Stimulated activated CD8-positive, alpha-beta memory T cell treated with anti-CD3 and anti-CD28 coated beads, Interleukin-7, amount 100 ng/mL, for 48 hours (primary cell): ENCODE results near the gene MAZ.
A peak's percentile ranks its signal among the peaks of the same experiment; 100 is the strongest.

Experiments
- DNase-seq, 2 donors: peaks; one replicate each; pipeline ENCODE4 v3.0.0-alpha.2; 2020; ENCODE audit warnings: low read depth in 1 of 2; ENCODE audit errors: extremely low read depth in 1 of 2

The MAZ gene

GRCh38 chr16:29809031-29809747 is 2.9 kb downstream of the MAZ start:
- no peak for DNase-seq

- no peak for DNase-seq
Measured at GRCh38 chr16:29809850-29810698, 3.7 kb downstream of the MAZ start.

- DNase-seq = no peak
Measured at GRCh38 chr16:29810699-29811169, 4.4 kb downstream of the MAZ start.

- DNase-seq = peak; percentile 74 to 85
Measured at GRCh38 chr16:29811170-29811895, 5.0 kb downstream of the MAZ start.

- DNase-seq = no peak
Measured at GRCh38 chr16:29811896-29812665, 5.8 kb downstream of the MAZ start, which contains the start of gene PRRT2. PRRT2 (plus strand) TSS chr16:29812193; CDS start chr16:29813055, 862 bp downstream.

- no peak for DNase-seq
Measured at GRCh38 chr16:29812754-29813643, 6.7 kb downstream of the MAZ start.

GRCh38 chr16:29813644-29814562 is 7.6 kb downstream of the MAZ start:
- no peak for DNase-seq

- DNase-seq = no peak
Measured at GRCh38 chr16:29814592-29814991, 8.3 kb downstream of the MAZ start.

- no peak for DNase-seq
Measured at GRCh38 chr16:29815032-29815721, 8.8 kb downstream of the MAZ start.

GRCh38 chr16:29815793-29816693 is 9.7 kb downstream of the MAZ start, which contains the start of gene PAGR1:
PAGR1 (plus strand) TSS chr16:29816152; CDS start chr16:29816526, 374 bp downstream.
- DNase-seq = peak; percentile 95 to 98

- peak in 1 of 2 donors; percentile 57 for DNase-seq
Measured at GRCh38 chr16:29816694-29817441, 10.5 kb downstream of the MAZ start.

GRCh38 chr16:29818082-29818481 is 11.8 kb downstream of the MAZ start:
- DNase-seq = no peak

- no peak for DNase-seq
Measured at GRCh38 chr16:29819506-29819905, 13.2 kb downstream of the MAZ start.

GRCh38 chr16:29820271-29820701 is 14.0 kb downstream of the MAZ start, which contains the start of gene MVP:
MVP (plus strand) TSS chr16:29820462; CDS start chr16:29830550, 10,088 bp downstream.
- no peak for DNase-seq

GRCh38 chr16:29820730-29821642 is 14.7 kb downstream of the MAZ start:
- DNase-seq = no peak
